GM19397 (cell line): Measurements from ENCODE around the gene TMEM191C.
A peak's percentile ranks its signal among the peaks of the same experiment; 100 is the strongest.
"Not testable (repeated sequence)": the region's sequence is repeated elsewhere in the genome, so short reads cannot be mapped to it uniquely, and the experiment has no call there.

Source experiments
- ATAC-seq: cut with Tn5 transposase; IDR thresholded peaks from one replicate; pipeline ENCODE4 v1.9.1; 2021; ENCODE audit warnings: mild to moderate bottlenecking, moderate library complexity; ENCODE audit not compliant: unreplicated experiment

TMEM191C gene

DNA sequence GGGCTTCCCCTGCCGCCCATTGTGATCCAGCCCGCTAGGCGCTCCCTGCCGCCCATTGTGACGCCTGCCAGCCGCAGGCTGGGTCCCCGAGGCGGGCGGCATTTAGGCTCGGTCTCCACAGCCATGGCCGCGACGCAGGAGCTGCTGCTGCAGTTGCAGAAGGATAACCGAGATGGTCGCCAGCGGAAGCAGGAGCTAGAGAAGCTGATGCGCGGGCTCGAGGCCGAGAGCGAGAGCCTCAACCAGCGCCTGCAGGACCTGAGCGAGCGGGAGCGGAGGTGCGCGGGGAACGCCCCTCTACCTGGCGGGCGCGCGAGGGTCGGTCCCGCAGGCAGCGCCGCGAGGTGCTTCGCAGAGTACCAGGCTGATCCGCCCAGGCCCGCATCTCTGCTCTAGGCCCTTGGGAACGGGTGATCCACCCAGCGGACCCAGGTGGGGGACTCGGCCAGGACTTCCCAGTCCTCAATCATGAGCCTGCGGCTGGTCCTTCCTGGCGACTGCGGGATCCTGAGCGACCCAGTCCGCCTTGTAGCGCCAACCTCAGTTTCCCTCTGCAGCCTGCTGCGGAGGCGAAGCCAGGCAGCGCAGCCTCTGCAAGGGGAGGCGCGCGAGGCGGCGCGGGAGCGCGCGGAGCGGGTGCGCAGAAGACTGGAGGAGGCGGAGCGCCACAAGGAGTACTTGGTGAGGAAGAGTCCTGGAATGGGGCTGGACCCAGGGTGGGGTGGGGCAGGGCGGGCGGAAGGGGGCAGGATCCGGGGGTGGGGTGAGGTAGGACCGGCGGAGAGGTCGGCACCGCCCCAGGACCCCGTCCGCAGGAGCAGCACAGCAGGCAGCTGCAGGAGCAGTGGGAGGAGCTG is at the start of gene TMEM191C:
Gene TMEM191C (plus strand): TSS at position 51 of the 857 bp plus-strand sequence. CDS start 73 bp downstream, at position 124.
- peak; percentile 11 for ATAC-seq

DNA sequence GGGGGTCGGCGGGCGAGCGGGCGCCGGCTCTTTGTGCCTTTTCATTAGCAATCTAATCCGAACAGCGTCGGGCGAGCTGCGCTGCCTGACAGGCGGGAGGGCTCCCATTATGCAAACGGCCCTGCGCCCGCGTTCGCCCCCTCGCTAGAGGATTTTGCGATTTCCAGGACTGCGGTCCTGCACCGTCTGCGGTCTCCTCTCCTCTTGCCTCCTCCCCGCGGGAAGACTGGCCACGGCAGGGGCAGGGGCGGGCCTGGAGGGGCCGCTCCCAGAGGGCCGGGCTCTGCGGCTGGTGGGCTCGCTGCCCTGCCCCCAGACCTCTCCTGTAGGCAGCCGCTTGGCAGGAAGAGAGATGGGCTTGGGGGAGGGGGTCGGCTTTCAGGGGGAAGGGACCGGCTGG is 49.3 kb upstream of the TMEM191C start:
- ATAC-seq, result peak; percentile 24

DNA sequence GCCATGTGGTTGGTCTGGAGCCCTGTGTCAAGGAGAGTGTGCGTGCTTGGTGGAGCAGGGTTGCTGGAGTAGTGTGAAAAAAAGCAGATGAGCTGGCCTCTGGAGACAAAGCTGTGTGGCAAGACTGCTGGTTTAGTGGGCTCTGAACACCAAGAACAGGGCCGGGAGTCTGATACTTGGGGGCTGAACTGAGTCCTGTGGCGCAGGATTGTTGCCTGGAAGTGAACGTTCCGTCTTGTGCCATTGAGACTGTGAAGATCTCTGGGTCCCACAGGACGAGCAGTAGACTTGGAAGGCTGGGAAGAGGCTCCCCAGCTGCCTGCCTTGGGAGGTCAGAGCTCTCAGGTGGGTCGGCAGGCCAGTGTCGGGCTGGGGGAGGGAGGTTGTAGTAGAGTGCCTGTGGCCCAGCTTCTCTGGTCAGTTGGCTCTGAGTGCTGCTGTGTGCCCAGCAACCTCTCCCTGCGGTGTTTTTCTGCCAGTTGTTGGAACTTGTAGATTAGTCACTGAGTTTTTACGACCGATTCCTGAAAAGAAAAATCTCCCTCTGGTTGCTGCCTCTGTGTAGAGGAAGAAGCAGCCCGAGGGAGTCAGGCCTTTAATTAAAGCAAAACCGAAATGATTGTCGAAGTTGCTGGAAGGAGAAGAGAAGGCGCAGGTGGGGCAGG is 48.1 kb upstream of the TMEM191C start:
- ATAC-seq, result not testable (repeated sequence)

DNA sequence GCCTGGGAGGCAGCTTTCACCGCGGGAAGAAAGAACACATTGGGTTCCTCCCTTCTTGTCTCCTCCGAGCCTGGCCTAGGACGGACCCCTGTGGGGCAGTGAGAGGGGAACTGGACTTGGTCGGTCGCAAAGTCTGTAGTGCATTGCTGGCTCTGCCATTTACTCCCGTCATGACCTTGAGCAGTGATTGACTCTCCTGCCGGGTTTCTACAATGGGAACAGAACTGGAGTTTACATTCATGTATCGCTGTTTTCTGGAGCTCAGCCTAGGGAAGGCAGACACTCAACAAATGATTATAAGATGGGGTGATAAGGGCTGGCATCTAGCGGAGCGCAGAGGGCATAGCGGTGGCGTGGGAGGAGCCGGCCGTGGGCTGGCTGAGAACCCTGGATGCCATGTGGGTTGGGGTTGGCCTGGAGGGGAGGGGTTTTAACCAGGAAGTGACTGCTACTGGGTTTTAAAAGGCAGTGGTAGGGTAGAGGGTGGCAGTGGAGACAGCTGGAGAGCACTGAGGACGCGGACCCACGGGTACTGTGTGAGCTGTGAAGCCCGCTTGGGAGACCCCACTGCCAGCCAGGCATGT is 46.9 kb upstream of the TMEM191C start:
- not testable (repeated sequence) for ATAC-seq

DNA sequence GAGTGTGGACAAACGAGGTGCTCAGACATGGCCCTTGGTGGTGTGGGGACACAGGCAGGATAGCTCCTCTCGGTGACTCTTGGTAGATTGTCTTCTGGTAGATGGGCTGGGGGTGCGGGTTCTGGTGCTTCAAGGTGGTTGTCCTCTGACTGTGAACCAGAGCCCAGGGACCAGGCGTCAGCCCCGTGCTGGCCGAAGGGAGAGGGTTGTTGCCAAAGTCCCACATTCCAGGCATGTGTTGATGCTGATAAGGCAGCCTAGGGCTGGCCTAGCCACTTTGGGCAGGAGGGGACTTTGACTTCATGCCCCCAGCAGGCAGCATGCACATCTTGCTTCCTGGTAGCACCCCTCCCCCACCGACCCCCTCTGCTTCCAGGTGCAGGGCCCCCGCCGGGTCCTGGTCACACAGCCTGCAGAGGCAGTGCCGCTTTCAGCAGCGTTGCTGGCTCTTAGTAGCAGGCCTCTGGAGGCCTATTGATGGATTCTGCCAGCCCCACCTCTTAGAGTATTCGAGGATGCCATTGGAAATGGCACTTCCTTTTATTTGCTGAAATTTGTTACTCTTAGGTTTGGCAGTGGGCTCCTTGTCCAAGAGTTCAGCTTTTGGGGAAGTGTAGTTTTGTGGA is 43.0 kb upstream of the TMEM191C start:
- not testable (repeated sequence) for ATAC-seq

DNA sequence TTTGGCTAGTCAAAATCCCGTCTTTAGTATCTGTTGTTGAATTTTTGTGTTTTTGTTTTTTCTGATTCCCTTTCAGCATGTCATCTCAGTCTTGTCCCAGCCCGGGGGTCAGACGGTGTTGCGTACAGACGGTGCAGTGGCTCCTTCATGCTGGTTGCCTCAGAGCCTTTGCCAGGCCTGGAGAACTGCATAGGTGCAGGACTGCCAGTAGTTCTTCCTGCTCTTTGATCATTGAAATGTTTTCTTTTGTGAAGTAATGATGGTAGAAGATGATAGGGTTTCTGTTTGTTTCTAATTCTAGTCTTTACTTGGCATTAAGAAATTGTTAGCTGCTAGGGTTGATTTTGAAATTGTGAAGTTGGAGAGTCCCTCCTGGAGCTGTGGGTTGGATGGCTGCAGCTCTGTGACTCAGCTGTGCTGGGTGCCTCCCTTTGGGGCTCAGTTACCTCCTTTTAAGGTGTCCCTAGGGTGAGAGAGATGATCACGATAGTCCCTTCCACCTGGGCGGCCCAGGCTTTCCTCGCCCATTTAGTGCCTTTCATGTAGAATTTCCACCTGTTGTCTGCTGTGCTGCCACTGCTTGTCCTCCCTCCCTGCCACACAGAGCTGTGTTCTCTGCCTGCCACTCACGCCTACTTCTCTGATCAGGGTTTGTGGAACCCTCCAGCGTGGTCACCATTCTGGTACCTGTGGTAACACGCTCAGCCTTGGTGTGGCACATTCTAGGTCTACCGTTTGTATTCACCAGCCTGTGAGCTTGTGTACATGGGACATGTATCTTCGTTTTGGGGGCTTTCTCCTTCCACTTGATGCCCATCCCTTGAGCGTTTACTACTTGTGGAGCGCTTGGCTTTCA is 32.6 kb upstream of the TMEM191C start:
- ATAC-seq, result not testable (repeated sequence)

DNA sequence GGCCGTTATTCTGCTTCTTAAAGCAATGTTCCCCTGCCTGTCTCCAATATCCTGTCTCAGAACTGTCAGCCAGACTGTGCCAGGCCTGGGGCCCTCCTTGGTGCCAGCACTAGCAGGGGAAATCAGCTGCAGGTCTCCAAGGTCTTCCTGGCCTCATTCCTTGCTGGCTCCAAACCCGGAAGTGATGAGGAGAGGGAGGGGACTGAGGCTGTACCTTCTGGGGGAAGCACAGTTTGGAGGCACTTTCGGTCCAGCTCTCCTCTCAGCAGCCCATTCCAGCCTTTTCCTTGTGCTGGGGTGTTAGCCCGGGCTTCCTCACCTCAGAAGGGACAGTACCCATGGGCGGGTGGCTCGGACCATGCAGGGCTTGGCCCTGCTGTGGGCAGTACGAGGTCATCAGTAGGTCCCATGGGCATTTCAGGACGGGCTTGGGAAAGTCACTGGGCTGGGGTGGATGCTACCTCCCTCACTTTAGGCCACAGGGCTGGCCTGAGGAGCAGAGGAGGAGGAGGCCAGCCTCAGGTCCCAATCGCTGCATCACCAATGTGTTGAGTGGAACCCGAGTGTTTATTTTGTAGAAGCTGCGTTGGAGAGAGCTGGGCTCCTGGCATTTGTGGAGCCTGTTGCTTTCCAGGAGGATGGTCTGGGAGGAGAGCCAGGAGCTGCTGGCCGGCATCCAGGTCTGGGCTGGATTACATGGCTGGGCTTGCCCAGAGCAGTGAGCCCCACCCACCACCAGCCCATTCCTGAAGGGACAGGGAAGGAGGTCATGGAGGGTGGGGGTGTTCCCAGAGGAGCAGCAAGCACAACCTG is 31.0 kb upstream of the TMEM191C start:
- ATAC-seq, result not testable (repeated sequence)

DNA sequence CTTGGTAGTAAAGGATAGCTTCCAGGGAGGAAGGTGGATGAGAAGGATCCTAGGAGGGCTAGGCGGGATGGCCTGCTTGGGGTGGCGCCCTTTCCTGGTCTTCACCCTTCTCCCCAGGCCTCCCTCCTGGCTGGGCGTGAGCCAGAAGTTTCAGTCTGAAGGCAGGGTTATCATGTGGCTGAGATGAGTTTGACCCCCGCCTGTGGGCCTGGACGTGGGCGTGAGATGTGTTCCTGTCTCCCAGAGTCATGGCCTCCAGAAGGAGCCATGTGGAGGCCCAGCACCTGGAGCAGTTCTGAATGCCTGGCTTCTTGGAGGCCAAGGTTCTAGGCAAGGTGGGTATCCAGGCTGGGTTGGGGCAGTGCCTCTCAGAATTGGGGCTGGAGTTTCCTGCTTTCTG is 29.2 kb upstream of the TMEM191C start:
- ATAC-seq, result not testable (repeated sequence)

DNA sequence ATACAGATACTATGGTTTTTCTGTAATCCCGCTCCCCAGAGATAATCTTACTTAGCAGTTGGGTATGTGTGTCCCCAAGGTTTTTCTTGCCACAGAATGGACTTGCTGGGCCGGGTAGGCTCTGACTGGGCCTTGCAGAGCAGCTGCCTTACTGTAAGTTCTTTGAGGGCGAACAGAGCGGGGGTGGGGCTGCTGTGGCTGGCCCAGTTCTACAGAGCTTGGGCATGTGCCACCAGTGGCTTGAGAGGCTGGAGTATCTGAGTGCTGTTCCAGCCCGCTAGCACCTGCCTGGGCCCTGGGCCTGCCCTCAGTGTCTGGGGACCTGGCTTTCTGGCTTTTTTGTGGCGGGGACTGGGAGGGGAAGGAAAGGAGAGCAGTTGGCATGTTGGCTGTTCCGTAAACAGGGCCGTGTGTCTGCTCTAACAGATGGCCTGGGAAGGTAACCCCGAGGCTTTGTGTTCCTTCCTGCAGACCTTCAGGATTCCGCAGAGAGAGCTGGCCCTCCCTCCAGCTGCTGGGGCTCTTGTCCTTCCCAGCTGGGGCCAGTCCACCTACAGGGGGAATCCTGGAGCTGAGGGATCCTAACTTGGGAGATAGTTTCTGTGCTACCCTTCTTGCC is 27.1 kb upstream of the TMEM191C start:
- ATAC-seq, result not testable (repeated sequence)

DNA sequence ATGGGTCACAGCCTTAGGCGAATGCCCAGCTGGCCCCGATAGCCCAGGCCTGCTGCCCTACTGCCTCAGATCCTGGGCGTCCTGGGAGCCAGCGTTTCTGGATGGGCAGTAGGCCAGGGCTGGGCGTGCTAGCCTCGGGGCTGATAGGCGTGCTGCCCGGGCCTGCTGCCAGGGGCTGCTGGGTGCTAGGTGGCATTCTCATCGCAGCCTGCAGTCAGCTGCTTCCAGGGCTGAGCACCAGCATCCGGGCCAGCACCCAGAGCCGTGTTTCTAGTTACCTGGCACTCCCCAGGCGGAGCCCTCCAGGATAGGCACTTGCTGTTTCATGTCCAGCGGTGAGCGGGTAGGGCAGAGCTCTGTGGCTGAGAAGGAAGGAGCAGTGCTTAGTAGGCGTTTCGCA is 26.5 kb upstream of the TMEM191C start:
- ATAC-seq, result not testable (repeated sequence)

DNA sequence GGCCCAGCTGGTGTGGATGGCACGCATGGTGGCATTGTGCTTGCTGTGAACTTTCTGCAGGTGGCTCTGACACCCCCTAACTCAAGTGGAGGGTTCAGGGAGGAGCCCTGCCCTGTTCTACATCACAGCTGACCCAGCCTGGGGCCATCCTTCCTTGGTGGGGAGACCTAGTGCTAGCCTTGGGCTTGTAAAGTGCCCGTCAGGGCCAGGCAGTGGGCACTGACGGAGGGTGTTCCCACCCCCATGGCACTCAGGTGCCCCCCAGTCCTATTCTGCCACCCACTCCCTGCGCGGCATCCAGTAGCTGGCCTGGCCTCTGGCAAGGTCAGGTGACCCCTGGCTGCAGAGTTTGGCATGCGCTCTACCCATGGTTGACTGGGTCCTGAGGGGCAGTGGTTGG is 26.0 kb upstream of the TMEM191C start:
- ATAC-seq, result not testable (repeated sequence)

DNA sequence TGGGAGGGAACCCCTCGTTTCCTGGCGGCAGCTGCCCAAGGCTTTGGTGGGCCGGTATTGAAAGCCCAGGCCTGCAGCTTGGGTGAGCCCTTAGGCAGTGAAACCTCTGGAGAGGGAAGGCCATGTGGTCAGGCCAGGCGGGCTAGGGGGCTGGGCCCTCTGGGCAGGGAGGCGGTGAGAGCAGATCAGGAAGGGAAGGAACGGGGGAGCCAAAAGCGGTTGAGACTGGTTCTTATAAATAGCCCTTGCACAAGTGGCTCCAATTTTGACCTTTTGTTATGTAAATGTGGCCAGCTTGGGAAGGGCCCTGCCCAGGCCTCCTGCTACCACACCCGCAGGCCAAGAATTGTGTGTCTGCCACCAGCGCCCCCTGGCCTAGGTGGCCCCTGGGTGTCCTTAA is 25.1 kb upstream of the TMEM191C start:
- ATAC-seq, result not testable (repeated sequence)

DNA sequence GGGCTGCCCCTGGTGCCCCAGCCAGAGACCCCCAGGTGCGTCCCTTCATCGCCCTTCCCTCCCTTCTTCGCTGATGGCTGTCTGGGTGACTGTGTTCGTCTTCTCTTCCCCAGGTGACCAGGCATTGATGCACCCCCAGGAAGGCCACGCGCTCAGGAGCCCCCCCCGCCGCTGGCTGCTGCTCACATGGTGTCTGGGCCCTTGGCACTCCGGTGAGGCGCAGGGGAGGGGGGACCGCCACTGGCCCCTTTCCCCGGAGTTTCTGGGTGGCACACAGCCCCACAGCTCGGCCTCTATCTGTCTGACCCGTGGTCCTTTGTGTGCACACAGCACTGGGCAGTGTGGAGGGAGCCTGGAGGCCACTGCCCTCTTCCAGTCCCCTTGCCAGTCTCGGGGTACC is 24.5 kb upstream of the TMEM191C start:
- not testable (repeated sequence) for ATAC-seq

DNA sequence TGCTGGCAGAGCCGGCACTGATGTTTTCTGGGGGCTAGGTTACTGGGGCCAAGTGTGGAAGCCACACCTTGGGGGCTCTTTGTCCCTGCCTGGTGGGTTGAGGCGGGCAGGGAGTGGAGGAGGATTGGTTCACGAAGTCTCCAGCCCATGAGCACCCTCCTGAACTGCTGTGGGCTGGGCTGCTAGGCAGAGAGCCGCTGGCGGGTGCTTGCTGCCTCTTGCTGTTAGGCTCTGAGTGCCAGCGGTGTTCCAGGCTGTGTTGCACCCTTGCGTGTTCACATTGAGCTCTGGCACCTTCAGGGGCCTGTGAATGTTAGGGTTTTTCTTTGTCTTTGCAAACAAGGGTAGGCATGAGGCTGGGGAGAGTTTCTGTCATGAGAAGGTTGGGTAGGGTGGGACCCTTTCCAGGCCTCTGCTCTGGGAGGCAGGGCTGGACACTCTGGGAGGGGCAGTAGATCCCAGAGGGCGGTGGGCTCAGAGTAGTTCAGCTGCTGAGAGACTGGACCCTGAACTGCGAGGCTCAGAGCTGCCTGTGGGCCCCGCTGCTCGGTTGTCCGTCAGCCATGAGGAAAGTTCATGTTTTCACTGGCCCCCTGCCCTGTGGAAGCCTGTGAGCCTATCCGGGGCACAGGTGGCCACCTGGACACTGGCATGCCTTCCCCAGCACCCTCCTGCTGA is 24.0 kb upstream of the TMEM191C start:
- no peak for ATAC-seq

DNA sequence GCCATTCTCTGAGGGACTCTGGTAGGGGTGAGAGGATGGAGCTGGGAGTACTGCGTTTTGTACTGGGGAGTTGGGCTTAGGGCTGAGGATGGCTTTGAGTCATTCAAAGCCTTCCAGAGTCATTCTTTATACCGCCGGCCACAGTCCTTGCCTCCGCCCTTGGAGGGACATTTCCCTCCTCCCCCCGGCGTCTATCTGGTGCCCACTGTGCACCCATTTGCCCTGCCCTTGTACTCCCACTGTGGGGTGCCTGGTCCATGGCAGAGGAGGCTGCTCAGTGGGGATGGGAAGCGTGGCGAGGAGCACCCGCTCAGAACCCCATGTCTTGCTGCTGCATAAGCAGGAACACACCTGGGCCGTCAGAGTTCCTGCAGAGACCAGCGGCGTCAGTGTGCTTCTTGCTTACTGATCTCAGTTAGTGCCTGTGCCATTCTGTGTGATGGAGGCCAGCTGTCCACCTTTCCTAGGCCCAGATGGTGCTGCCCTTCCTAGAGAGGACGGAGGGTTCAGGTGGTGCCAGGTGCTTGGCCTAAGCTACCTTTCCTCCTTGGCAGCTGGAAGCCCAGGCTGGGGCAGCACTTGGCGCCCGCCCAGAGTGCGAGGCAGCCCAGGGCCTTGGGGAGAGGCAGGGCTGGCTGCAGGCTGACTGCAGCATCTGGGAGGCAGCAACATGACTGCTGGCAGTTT is 23.3 kb upstream of the TMEM191C start:
- no peak for ATAC-seq

DNA sequence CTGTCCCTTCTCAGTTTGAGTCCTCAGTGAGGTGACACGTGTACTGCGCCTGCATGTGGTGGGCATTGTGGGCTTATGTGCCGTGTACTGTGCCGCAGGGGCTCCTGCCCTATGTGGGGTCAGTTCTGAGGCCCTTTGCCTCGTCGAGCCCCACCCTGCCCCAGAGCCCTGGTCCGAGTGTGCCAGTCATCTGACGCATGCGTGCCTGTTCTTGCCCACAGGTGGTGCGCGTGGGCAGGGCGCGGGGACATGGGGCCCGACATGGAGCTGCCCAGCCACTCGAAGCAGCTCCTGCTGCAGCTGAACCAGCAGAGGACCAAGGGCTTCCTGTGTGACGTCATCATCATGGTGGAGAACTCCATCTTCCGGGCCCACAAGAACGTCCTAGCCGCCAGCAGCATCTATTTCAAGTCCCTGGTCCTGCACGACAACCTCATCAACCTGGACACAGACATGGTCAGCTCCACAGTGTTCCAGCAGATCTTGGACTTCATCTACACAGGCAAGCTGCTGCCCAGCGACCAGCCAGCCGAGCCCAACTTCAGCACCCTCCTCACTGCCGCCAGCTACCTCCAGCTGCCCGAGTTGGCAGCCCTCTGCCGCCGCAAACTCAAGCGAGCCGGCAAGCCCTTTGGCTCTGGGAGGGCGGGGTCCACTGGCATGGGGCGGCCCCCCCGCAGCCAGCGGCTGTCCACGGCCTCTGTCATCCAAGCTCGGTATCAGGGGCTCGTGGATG is 22.3 kb upstream of the TMEM191C start:
- no peak for ATAC-seq

DNA sequence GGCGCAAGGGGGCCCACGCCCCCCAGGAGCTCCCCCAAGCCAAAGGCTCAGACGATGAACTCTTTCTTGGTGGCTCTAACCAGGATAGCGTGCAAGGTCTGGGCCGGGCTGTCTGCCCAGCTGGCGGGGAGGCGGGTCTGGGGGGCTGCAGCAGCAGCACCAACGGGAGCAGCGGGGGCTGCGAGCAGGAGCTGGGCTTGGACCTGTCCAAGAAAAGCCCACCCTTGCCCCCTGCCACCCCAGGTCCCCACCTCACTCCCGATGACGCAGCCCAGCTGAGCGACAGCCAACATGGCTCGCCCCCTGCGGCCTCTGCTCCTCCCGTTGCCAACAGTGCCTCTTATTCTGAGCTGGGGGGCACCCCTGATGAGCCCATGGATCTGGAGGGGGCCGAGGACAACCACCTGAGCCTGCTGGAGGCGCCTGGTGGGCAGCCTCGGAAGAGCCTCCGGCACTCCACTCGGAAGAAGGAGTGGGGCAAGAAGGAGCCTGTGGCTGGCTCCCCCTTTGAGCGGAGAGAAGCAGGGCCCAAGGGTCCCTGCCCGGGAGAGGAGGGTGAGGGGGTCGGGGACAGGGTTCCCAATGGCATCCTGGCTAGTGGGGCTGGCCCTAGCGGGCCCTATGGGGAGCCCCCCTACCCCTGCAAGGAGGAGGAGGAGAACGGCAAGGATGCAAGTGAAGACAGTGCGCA is 21.6 kb upstream of the TMEM191C start:
- no peak for ATAC-seq
